ENCODE results near the gene ZBTB20.

The ZBTB20 gene

GRCh38 chr3:114619771-114620170, 527.3 kb downstream of the ZBTB20 start:
- no peak for DNase-seq

DNA sequence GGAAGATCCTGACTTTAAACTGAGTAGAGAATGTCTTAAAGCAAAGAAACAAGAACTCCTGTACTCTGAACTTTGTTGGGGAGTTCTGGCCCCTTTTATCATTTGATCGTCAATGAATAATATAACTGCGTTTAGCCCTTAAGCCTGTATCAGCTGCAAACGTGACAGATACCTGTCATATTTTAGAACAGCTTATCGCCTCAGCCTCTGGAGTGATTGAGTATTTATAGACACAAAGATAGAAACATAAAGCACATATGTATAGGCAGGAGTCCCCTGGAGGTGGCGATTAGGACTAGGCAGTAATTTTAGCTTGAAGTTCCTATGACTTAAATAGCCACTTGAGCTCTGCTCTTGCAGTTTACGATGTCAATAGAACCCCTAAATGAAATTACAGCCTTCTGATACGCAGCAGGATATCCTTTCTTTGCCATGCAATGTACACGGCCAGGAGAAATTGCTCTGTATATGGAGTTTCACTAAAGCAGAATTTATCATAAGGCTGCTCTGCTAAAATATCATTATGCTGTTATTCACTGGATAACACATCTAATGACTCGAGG, 531.5 kb downstream of the ZBTB20 start:
- DNase-seq = no peak

DNA sequence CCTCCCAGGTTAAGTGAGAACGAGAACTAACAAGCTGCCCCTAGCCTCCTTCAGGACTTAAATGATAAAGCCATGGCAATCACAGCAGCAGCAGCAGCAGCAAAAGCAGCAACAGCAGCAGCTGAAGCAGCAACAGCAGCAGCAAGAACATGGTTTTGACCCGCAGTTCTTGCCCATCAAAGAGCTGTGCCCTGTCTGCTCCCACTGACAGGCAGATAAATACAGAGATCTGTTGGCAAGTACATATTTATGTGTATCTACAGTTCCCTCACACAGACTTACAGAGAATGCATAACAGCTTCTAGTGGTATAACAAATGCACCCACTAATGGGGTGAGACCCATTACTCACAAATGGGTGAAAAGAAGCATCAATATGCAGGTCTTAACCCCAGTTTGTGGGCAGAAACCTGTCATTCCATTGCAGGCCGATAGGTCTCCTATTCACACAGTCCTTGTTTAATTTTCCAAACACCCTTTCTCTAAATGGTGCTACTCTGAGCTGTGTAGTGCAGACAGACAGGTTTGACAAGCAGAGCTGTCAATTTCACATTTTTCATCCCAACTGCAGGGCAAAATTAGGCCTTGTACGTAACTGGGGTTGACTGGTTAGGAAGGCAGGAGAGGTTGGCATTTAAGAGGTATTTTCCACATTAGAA, 537.0 kb downstream of the ZBTB20 start:
- DNase-seq = no peak

GRCh38 chr3:114608293-114608692, 538.8 kb downstream of the ZBTB20 start:
- DNase-seq = no peak

DNA sequence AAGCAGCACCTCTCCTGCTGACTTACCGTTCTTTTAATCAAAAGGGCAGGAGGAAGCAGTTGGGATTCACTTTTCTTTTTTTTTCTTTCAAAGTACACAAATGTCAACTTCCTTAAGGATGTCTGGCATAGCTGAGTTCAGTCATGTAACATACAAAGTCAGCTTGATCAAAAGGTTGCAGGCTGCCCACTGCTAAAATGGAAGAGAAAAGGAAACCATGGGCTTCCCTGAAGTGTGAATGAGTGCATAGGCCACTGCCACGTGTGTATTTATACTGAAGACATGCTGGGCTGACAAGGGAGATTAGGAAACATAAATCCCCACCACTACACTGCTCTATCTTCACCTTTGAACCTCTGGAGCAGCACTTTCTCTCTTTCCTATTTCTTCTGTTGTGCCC, 540.8 kb downstream of the ZBTB20 start:
- no peak for DNase-seq

- no peak for DNase-seq
These were observed 546.5 kb downstream of the ZBTB20 start for GRCh38 chr3:114600571-114600970.

DNA sequence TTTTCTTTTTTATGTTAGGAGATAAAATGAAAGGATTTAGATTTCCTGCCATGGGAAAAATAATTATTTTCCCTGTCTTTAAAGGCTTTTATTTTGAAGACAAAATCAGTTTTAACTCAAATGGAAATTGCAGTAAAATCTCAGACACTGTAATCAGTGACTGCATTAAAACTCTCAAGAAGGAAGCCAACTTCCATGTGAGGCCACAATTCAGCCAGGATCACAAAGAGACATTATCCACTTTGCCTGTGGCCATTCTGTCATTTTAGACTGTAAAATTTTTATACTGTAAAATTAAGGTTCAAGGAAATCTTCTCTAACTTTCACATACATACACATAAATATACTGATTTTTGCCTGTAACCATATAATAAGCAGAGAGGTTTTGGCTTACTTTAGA, 549.2 kb downstream of the ZBTB20 start:
- DNase-seq = no peak

- no peak for DNase-seq
These were observed 550.1 kb downstream of the ZBTB20 start for GRCh38 chr3:114597012-114597411.

GRCh38 chr3:114596147-114596546, 550.9 kb downstream of the ZBTB20 start:
- DNase-seq = no peak

DNA sequence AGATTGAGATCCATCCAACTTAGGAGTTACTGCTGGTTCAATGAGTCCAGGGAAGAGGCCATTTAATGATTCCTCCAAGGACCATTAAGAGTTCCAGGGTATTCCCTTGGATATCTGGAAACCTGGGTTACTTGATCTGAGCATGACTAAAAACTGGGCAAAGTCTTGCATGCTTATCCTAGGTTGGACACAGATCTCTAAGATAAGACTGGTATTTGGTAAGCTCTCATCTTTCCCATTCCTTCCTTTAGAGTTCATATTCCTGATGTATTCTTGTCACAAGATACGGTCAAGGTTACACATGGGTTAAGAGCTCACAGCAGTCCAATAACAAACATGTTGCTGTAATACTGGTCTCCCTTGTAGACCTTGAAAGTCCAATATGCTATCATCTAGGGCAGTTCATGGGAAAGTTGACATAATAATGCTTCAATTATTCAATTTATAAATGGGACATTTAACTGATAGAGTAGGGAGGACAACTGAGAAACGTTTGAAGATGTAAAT, 551.5 kb downstream of the ZBTB20 start:
- DNase-seq = no peak

DNA sequence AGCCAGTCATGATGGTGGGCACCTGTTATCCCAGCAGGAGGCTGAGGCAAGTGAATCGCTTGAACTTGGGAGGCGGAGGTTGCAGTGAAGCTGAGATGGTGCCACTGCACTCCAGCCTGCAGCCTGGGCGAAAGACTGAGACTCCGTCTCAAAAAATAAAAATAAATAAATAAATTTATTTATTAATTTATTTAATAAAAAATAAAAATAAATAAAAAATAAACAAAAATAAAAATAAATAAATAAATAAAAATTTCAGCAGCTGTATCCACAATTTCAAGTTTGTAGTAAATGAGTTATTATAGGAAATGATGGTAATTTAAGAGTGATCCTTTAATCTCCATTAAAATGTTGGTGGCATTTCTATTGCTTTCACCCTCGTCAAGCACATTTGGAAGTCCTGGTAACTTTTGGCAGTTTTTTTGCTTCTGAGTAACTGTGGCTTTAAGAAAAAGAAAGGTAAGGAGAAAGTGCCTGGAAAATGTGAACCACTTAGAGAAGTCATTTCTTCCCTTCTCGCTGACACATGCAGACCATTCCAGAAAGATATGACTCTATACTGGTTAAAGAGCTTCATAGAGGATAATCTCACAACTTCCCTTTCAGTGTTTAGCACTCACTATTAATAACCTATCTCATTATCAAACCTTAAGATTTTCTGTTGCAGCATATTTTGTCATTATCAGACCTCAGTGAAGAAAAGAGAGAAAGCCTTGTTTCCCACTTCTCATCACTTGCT, 556.6 kb downstream of the ZBTB20 start:
- no peak for DNase-seq

DNA sequence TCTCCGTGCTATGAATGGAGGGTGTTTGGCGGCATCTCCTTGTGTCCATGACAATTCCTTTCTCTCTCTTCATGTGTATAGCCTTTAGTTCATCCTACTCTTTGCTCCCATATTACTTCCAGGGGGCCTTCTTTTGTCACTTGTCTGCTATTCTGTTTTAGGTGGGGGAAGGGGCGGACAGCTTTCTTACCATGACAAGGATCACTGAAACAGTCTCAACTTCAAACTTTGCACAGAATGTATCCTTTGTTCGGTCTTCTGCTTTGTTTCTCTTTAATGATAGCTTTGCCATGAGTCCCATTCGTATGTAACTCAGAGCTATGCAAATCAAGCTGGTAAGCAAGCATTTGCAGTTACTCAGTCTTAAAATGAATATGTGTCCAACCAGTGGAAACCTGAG, 559.1 kb downstream of the ZBTB20 start:
- no peak for DNase-seq

DNA sequence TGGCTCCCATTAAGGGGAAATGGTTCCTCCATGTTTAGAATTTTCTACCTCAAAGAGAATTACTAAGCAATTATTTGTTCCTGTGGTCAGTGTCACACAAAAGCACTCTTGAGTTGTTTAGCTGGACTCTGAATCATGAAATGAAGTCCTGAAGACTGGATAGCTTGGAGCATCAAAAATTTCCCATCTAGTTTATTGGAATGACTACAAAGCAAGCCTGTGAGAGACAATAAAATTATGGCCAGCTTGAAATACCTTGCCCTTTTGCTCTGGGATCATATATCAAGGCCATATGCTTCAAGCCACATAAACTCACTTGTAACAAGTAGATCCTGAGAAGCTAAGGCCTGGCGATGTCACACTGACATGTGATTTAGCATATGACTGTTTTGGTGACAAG, 561.0 kb downstream of the ZBTB20 start:
- DNase-seq = no peak

DNA sequence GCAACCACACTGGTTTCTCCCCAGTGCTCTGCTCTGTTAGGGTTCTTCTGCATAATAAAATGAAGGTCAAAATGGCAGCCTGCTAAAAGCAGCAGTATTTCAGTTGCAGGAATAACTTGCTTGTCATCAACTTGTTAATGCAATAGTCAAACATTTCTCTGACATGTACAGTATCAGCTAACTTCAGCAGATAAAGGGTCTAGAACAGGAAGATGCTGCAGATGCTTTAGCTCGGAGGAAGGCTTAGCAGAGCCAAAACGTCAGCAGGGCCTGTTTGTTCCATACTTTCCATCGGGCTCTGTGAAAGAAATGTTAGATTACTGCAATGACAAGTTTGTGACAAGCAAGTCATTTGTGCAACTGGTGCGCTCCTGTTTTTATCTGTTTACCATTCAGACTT, 561.4 kb downstream of the ZBTB20 start:
- DNase-seq = no peak

GRCh38 chr3:114584734-114585371, 562.2 kb downstream of the ZBTB20 start:
- no peak for DNase-seq

GRCh38 chr3:114582929-114583328, 564.2 kb downstream of the ZBTB20 start:
- DNase-seq = no peak

DNA sequence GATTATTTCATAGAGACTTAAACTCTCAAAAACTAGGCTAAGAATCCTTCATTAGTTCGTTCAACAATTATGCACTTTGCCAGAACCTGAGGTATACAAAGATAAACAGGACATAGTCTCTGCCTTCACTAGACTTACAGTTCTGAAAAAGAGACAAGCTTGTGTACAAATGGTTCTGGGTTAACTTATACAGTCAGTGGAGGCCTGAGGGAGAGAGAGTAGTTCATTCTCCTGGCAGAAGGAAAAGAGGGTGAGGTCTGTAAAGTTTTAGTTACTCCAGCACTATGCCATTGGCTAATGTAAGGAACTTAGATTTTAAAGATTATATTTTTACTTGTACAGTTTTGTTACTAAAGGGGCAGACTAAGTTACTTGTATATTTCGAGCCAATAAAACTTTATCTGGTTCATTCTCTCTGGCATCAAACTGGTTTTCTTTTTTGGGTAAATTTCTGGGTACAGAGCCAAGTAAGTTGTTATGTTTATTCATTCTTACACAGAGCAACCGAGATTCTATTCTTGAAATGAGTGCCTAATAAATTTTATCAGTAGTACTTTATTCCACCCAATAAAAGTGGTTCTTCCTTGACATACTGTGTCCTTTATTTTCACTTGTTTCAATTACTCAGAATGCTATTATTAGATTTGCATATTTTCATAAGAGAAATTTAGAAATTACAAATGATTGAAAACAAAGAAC, 574.6 kb downstream of the ZBTB20 start:
- DNase-seq = no peak

DNA sequence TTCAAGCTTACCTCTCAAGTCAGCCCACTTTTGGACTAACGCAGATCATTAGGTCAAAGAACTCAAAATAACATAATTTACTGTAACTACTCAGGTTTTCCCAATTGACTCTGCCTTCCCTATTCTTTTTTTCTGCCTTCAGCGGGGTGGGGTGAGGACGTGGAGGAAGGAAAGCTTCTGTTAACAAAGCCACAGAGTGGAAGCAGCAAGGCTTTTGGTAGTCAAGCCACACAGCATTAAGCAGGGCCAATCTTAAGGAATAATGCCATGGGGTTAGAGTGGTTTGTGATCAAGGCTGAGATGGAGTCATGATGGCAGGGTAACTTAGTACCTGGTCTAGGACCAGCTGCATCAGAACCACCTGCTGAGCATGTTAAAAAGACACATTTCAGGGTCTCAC, 575.7 kb downstream of the ZBTB20 start:
- no peak for DNase-seq

DNA sequence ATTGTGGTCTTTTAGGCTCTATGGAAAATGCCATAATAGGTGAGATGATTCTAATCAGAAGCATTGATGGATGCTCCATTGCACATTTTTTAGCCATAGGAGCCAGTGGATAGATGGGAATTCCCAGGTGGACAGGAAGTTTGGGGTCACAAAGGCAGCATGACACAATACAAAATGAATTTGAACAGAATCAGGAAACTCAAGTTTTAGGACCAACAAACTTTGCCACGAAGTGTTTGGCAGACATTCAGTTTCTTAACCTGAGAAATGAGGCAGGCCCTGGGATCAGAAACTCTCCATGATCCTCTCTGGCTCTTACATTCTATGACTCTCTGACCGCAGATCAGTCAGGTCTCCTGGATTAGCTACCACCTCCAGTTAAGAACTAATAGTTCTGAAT, 577.9 kb downstream of the ZBTB20 start:
- no peak for DNase-seq

- DNase-seq = no peak
These were observed 579.3 kb downstream of the ZBTB20 start for GRCh38 chr3:114567771-114568170.

DNA sequence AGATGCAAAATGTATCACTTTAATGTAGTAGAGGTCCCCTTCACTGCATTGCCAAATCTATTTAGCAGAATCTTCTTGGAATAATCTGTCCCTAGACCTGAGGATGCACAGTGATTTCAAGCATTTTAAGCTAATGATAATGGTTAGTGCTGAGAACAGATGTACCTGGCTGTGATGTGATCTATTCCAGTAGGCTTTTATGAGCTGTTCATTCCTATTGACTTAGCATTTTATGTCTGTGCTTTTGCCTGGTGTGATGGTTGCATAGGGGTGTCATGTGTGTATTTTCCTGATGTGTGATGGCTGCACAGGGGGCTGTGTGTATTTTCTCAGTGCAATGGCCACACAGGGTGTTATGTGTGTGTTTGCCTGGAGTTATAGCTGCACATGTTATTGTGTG, 580.3 kb downstream of the ZBTB20 start:
- no peak for DNase-seq

GRCh38 chr3:114566162-114566755, 580.8 kb downstream of the ZBTB20 start:
- no peak for DNase-seq

- no peak for DNase-seq
These were observed 581.9 kb downstream of the ZBTB20 start for GRCh38 chr3:114565216-114565615.

Data from activated CD8-positive, alpha-beta memory T cell treated with anti-CD3 and anti-CD28 coated beads, Interleukin-2, amount 50 U/mL, for 48 hours (primary cell).